A549 (cell line): ENCODE data around the gene ARMC9. TPM values are rescaled to one million over a fixed set of nuclear protein-coding genes. Genes with fewer than 3 reads are reported as not detected.

ENCODE experiments used
- ATAC-seq, 2 experiments: fragments of 200-7000 bp in 1 of 2; fragments of >200 bp in 1 of 2; cut with Nextera tagmentation in 1 of 2; cut with Tn5 transposase in 1 of 2; 3 replicates each; pipeline versions ENCODE4 v1.8.0 to v1.9.1; 2018 to 2020; ENCODE audit warnings: mild to moderate bottlenecking in 1 of 2, moderate library complexity in 1 of 2
- CTCF ChIA-PET: fragments of 300-600 bp; sonication (Branson Sonifier 250); formaldehyde crosslinking; extraction: SDS; loops from one replicate; lab custom pipeline; 2021; ENCODE audit warnings: antibody characterized with exemption, inconsistent platforms; lab: Yijun Ruan, JAX
- POLR2A ChIA-PET: fragments of 350-600 bp; formaldehyde crosslinking; extraction: SDS; loops from one replicate; lab custom pipeline; 2021; ENCODE audit warnings: antibody characterized with exemption, inconsistent platforms; lab: Yijun Ruan, JAX
- DNase-seq, 2 experiments: peaks; one replicate each; pipeline versions ENCODE4 v3.0.0 to v3.0.0-alpha.2; 2011 to 2016; ENCODE audit warnings: low read depth in 1 of 2, low spot score in 1 of 2
- FAIRE-seq: peaks from 2 replicates; lab custom pipeline; 2011; peaks lifted over from hg19 to GRCh38; lab: Jason Lieb, UNC
- H3K27ac ChIP-seq, 2 experiments: fragments of >200 bp; sonication (Bioruptor Twin); formaldehyde crosslinking; 3 replicates each; pipeline ENCODE4 v1.5.1; 2016 to 2017
- H3K4me1 ChIP-seq: fragments of >200 bp; sonication (Bioruptor Twin); formaldehyde crosslinking; 3 replicates; pipeline ENCODE4 v1.6.1; 2016
- H3K4me2 ChIP-seq: fragments of >200 bp; sonication (Bioruptor Twin); formaldehyde crosslinking; 3 replicates; pipeline ENCODE4 v1.6.1; 2016
- H3K4me3 ChIP-seq: fragments of >200 bp; sonication (Bioruptor Twin); formaldehyde crosslinking; 3 replicates; pipeline ENCODE4 v1.5.1; 2016
- H3K9me3 ChIP-seq: fragments of >200 bp; sonication (Bioruptor Twin); formaldehyde crosslinking; 3 replicates; pipeline ENCODE4 v1.6.1; 2016
- CBX2 ChIP-seq: fragments of 200-600 bp; sonication (generic); IDR thresholded peaks from 2 replicates; pipeline ENCODE4 v1.6.1; 2016; ENCODE audit warnings: low read depth, mild to moderate bottlenecking, borderline replicate concordance
- CEBPB ChIP-seq, 2 experiments: fragments of >200 bp in 1 of 2; sonication (Bioruptor Twin) in 1 of 2; formaldehyde crosslinking in 1 of 2; IDR thresholded peaks; 2 replicates each; pipeline ENCODE4 v1.6.1; 2012 to 2016
- CHD2 ChIP-seq: fragments of 150-350 bp; IDR thresholded peaks from 2 replicates; pipeline ENCODE4 v1.6.1; 2014; ENCODE audit warnings: low read length; ENCODE audit not compliant: partially characterized antibody
- CHD4 ChIP-seq: fragments of 200-600 bp; sonication (generic); IDR thresholded peaks from 2 replicates; pipeline ENCODE4 v1.6.1; 2016; ENCODE audit warnings: antibody characterized with exemption, mild to moderate bottlenecking, borderline replicate concordance
- EHF ChIP-seq: fragments of 250-450 bp; sonication (Bioruptor Pico); IDR thresholded peaks from 2 replicates; pipeline ENCODE4 v1.5.0; 2020; ENCODE audit warnings: mild to moderate bottlenecking
- FOXS1 ChIP-seq: fragments of 250-450 bp; sonication (Bioruptor Pico); IDR thresholded peaks from 2 replicates; pipeline ENCODE4 v1.5.0; 2020; ENCODE audit warnings: mild to moderate bottlenecking, moderate library complexity
- GATA3 ChIP-seq: IDR thresholded peaks from 2 replicates; pipeline ENCODE4 v1.6.1; 2012; ENCODE audit warnings: borderline replicate concordance
- HEYL ChIP-seq: fragments of 250-450 bp; sonication (Bioruptor Pico); IDR thresholded peaks from 2 replicates; pipeline ENCODE4 v1.8.0; 2021; ENCODE audit warnings: mild to moderate bottlenecking, moderate library complexity
- HOXB5 ChIP-seq: fragments of 250-450 bp; sonication (Bioruptor Pico); IDR thresholded peaks from 2 replicates; pipeline ENCODE4 v1.5.0; 2020; ENCODE audit warnings: mild to moderate bottlenecking, moderate library complexity
- JUN ChIP-seq, 2 experiments: fragments of >200 bp; sonication (Bioruptor Twin); formaldehyde crosslinking; IDR thresholded peaks; 2 replicates in 1 of 2; 3 replicates in 1 of 2; pipeline ENCODE4 v1.6.1; 2016 to 2017
- JUNB ChIP-seq: fragments of >200 bp; sonication (Bioruptor Twin); formaldehyde crosslinking; IDR thresholded peaks from 2 replicates; pipeline ENCODE4 v1.6.1; 2016
- KDM1A ChIP-seq: fragments of 200-600 bp; sonication (generic); IDR thresholded peaks from 2 replicates; pipeline ENCODE4 v1.6.1; 2016; ENCODE audit warnings: low read depth, mild to moderate bottlenecking
- NFE2L2 ChIP-seq: fragments of 150-350 bp; conservative IDR thresholded peaks from 2 replicates; pipeline ENCODE4 v1.6.1; 2014; ENCODE audit warnings: low read length
- NR3C1 ChIP-seq: fragments of >200 bp; sonication (Bioruptor Twin); formaldehyde crosslinking; IDR thresholded peaks from 3 replicates; pipeline ENCODE4 v1.6.1; 2017
- POLR2A ChIP-seq: IDR thresholded peaks from 2 replicates; pipeline ENCODE4 v1.6.1; 2012; ENCODE audit warnings: mild to moderate bottlenecking, low read length
- POLR2AphosphoS2 ChIP-seq: conservative IDR thresholded peaks from 2 replicates; pipeline ENCODE4 v1.6.1; 2012; ENCODE audit warnings: low read length, improper control_type of control experiment, inconsistent platforms
- RNF2 ChIP-seq: fragments of 200-600 bp; sonication (generic); IDR thresholded peaks from 2 replicates; pipeline ENCODE4 v1.6.1; 2016; ENCODE audit warnings: low read depth, mild to moderate bottlenecking, antibody characterized with exemption, moderate library complexity, borderline replicate concordance
- WGBS: methylation state at CpG from one replicate; pipeline ENCODE4 v1.1.6; 2017; ENCODE audit errors: missing lambda C conversion rate; 5-methylcytosine and 5-hydroxymethylcytosine counted together
- polyA plus RNA-seq, 4 experiments: library from polyadenylated mRNA; depleted of rRNA in 3 of 4; stranded (reverse); fragments of >200 nt; fragmentation: RNase III in 1 of 4; extraction: RNeasy Plus Mini Kit Qiagen cat#74134 plus additional on column Dnase treatment in 1 of 4; gene quantifications; 2 replicates in 3 of 4; 3 replicates in 1 of 4; pipeline ENCODE4 v1.2.3, GENCODE V29; 2011 to 2017
- TF ChIP-seq, protein P1 (sequence below): IDR thresholded peaks from 2 replicates; pipeline ENCODE4 v1.6.1; 2012
- TF ChIP-seq, protein P2 (sequence below): fragments of >200 bp; sonication (Bioruptor Twin); formaldehyde crosslinking; IDR thresholded peaks from 2 replicates; pipeline ENCODE4 v1.6.1; 2016
- TF ChIP-seq, protein P3 (sequence below): fragments of 200-600 bp; sonication (generic); IDR thresholded peaks from 2 replicates; pipeline ENCODE4 v1.6.1; 2016; ENCODE audit warnings: antibody characterized with exemption, mild to moderate bottlenecking, moderate library complexity
- TF ChIP-seq, protein P4 (sequence below): fragments of 150-350 bp; IDR thresholded peaks from 2 replicates; pipeline ENCODE4 v1.6.1; 2014; ENCODE audit warnings: low read depth, mild to moderate bottlenecking, low read length
- TF ChIP-seq, protein P5 (sequence below): IDR thresholded peaks from 2 replicates; pipeline ENCODE4 v1.6.1; 2012; ENCODE audit warnings: low read depth, borderline replicate concordance

ARMC9 gene
- polyA plus RNA-seq, 2 of the 4 experiments (the other 2 are of a cell fraction), result 12.0 to 14.1 TPM

DNA sequence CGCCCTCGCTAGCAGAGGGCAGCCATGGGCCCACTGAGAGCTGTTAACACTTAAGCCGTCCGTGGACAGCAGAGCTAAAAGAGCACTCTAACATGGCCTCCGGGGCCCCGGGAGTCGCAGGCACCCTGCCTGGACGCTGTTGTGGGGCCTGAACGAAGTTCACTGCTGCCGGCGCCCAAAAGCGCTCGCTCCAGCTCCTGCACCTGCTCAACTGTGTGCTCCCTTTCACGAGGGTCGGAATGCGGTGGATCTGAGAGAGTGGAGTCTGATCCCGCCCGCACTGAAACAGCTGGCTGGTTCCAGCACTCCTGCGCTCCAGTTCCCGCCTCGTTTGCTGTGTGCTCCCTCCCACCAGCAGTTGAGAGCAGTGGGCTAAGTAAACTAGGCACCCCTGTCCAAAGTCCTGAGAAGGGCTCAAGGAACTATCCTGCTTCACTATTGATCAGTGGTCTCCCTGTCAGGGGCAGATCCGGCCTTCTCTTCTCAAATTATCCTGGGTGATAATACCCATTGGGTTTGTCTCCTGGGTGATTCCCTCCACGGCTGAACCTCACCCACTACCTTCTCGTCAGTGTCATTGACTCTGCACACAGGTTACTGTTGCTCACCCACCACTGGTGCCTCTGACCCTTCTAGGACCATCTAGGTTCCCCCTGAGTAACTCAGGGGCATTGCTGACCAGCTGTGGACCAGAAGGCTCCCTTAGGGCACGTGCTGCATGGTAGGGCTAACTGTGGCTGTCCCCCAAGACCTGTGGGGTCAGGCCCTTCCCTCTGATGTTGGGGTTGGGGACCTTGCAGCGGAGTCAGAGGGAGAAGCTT is 220.6 kb downstream of the ARMC9 start:
- FAIRE-seq, result no peak
- Histone ChIP-seq H3K4me2 (no peak overlapping the region), H3K27ac (no peak overlapping the region), H3K4me1 (no peaks in the 10 kb centered on the region), H3K9me3 (no peaks in the 10 kb centered on the region), H3K4me3 (no peak overlapping the region)
- TF ChIP-seq, protein P1, sequence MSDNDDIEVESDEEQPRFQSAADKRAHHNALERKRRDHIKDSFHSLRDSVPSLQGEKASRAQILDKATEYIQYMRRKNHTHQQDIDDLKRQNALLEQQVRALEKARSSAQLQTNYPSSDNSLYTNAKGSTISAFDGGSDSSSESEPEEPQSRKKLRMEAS, result no peak
- TF ChIP-seq JUN (IDR thresholded peaks at IDR 0.05), result no peak
- no peak for TF ChIP-seq CHD2
- TF ChIP-seq JUNB, result no peak
- no peak for TF ChIP-seq FOXS1 (CRISPR knock-in tag)
- no peak for TF ChIP-seq GATA3
- TF ChIP-seq CBX2, result no peak
- no peak for TF ChIP-seq POLR2A
- TF ChIP-seq, protein P2, sequence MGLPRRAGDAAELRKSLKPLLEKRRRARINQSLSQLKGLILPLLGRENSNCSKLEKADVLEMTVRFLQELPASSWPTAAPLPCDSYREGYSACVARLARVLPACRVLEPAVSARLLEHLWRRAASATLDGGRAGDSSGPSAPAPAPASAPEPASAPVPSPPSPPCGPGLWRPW, result no peak
- no peak for TF ChIP-seq NFE2L2
- TF ChIP-seq RNF2, result no peak
- TF ChIP-seq, protein P3, sequence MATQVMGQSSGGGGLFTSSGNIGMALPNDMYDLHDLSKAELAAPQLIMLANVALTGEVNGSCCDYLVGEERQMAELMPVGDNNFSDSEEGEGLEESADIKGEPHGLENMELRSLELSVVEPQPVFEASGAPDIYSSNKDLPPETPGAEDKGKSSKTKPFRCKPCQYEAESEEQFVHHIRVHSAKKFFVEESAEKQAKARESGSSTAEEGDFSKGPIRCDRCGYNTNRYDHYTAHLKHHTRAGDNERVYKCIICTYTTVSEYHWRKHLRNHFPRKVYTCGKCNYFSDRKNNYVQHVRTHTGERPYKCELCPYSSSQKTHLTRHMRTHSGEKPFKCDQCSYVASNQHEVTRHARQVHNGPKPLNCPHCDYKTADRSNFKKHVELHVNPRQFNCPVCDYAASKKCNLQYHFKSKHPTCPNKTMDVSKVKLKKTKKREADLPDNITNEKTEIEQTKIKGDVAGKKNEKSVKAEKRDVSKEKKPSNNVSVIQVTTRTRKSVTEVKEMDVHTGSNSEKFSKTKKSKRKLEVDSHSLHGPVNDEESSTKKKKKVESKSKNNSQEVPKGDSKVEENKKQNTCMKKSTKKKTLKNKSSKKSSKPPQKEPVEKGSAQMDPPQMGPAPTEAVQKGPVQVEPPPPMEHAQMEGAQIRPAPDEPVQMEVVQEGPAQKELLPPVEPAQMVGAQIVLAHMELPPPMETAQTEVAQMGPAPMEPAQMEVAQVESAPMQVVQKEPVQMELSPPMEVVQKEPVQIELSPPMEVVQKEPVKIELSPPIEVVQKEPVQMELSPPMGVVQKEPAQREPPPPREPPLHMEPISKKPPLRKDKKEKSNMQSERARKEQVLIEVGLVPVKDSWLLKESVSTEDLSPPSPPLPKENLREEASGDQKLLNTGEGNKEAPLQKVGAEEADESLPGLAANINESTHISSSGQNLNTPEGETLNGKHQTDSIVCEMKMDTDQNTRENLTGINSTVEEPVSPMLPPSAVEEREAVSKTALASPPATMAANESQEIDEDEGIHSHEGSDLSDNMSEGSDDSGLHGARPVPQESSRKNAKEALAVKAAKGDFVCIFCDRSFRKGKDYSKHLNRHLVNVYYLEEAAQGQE, result no peak
- TF ChIP-seq POLR2AphosphoS2, result no peak
- TF ChIP-seq EHF (CRISPR knock-in tag), result no peak
- TF ChIP-seq NR3C1, result no peak
- no peak for TF ChIP-seq KDM1A
- TF ChIP-seq HEYL (CRISPR knock-in tag), result no peak
- no peak for TF ChIP-seq HOXB5 (CRISPR knock-in tag)
- no peak for DNase-seq
- ChIA-PET CTCF (interaction anchor here (1.2 to 20.2 kb wide), 8 partner anchors 11 to 315 kb away, joined by 3 to 333 read pairs (median 4); partner anchors contain the start of gene B3GNT7), POLR2A (interaction anchor here (1.3 kb wide), 1 partner anchor 32 kb away, joined by 3 read pairs; no protein-coding TSS in a partner anchor)
- ATAC-seq, result 0 out of 6 replicates have a peak, but pooled peaks of 1 of the 2 experiments have one; percentile 16
- WGBS, result 80% methylated on average over 26 of the region's 26 CpGs

DNA sequence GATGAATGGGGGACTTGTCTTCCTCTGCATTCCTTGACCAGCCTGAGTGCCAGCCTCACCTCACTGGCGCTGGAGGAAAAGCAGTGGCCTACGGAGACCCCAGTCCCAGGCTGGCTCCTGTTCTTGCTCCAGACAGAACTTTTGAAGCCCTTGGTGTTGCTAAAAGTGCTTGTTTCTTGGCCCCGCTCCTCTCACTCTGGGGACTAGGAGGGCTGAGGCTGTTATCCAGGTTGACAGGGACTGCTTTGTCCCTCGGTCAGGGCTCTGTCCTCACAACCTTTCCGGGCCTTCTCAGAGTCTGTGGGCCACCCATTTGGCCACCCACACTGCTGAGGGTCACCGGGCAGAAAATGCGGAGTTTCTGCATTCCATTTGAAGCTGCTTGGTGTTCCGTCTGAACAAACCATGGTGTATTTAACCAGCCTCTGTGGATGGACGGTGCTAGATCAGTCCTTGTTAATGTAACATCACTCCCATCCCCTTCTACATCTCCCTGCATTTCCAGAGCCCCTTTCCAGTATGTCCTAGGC is 222.7 kb downstream of the ARMC9 start:
- 65% methylated on average over 9 of the region's 9 CpGs for WGBS
- DNase-seq (no peak), FAIRE-seq (no peak), ATAC-seq (peak; percentile 25 to 43; a peak in 4 of 6 replicates)
- ChIA-PET CTCF (interaction anchor here (1.0 to 2.4 kb wide), 3 partner anchors 9 to 194 kb away, joined by 4 to 13 read pairs (median 8); no protein-coding TSS in a partner anchor), POLR2A (no interaction called here)
- Histone ChIP-seq H3K27ac (no peak overlapping the region), H3K4me2 (no peak overlapping the region), H3K9me3 (no peaks in the 10 kb centered on the region), H3K4me3 (no peak overlapping the region), H3K4me1 (no peaks in the 10 kb centered on the region)
- TF ChIP-seq NFE2L2 (no peak), CHD4 (no peak), POLR2AphosphoS2 (no peak), CEBPB (IDR thresholded peaks at IDR 0.05) (no peak), RNF2 (no peak), FOXS1 (CRISPR knock-in tag) (no peak), POLR2A (no peak)
- TF ChIP-seq, protein P4, sequence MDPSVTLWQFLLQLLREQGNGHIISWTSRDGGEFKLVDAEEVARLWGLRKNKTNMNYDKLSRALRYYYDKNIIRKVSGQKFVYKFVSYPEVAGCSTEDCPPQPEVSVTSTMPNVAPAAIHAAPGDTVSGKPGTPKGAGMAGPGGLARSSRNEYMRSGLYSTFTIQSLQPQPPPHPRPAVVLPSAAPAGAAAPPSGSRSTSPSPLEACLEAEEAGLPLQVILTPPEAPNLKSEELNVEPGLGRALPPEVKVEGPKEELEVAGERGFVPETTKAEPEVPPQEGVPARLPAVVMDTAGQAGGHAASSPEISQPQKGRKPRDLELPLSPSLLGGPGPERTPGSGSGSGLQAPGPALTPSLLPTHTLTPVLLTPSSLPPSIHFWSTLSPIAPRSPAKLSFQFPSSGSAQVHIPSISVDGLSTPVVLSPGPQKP, result no peak
- TF ChIP-seq, protein P5, sequence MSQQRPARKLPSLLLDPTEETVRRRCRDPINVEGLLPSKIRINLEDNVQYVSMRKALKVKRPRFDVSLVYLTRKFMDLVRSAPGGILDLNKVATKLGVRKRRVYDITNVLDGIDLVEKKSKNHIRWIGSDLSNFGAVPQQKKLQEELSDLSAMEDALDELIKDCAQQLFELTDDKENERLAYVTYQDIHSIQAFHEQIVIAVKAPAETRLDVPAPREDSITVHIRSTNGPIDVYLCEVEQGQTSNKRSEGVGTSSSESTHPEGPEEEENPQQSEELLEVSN, result no peak
- TF ChIP-seq, protein P1, result no peak
